Ecto neural progenitor cell (in vitro differentiated cells): ENCODE data around the gene SDK1.
"Not testable (repeated sequence)": the region's sequence is repeated elsewhere in the genome, so short reads cannot be mapped to it uniquely, and the experiment has no call there.

Source experiments
- DNase-seq: peaks from one replicate; pipeline ENCODE4 v3.0.0-alpha.2; 2018; ENCODE audit warnings: low spot score

The SDK1 gene

GRCh38 chr7:3725155-3726059 is 424.4 kb downstream of the SDK1 start:
- no peak for DNase-seq

- DNase-seq, result no peak
Measured at GRCh38 chr7:3730276-3730675, 429.2 kb downstream of the SDK1 start.

DNA sequence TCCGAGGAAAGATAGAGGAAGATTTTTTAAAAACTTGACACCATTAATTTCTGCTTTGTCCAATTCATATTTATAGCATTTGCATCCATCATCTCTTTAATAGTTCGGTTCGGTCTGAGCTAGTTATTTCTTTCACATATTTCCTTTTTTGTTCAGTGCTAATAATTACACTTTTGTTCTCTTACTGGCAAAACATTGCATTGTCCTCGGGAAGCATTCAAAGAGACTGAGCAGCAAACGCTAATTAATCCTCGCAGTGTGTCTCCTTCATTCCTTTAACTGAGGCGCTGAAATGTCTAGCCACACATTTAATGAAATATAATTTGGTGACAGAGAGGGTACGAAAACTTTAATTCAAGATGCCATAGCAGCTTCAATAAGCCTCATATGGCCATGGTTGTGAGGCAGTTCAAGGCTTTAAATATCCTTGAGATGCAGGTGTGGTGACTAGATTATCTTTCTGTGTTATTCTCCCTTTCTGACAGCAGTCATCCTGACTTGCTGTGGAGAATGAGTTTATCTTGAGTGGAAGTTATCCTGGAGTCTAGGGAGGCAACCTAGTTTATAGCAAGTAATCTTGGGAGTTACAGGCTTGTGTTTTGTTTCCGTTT is 431.4 kb downstream of the SDK1 start:
- DNase-seq, result no peak

DNA sequence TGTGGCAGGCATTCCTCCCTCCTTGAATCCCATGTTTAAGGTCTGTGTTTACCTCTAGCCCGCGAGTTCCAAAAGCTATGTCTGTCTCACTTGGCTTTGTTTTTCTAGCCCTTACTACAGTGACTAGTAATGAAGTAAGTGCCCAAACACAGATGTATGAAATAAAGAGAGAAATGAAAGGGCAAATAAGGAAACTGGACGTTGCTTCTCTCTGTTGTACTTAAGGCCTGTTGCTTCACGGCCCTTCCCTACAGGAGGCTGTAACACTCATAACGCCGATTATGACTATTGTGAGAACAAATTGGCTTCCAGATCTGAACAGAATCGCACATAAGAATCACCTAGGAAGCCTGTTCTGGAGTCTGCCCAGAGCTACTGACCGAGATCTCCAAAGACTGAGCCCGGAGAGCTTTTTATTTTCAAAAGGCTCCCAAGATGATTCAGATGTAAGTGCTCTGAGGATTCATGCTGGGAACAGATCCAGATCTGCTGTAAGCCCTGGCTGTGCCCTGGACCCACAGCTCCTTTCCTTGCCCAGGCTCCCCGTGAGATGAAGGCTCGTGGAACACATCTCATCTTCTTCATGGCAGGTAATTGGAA is 432.6 kb downstream of the SDK1 start:
- no peak for DNase-seq

DNA sequence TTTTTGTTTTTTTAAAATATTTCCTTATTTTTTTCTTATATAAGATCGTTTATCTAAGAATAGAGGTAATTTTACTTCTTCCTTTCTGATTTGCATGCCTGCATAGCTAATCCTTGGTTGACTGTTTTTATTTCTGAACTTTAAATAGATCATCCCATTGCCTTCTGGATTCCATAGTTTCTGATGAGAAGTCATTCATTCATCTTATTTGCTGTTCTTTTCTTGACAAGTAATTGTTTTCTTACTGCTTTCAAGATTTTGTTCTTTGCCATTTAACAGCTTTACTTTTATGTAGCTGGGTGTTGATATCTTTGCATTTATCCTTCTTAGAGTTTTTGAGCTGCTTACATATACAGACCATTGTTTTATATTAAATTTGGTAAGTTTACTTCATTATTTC is 437.9 kb downstream of the SDK1 start:
- DNase-seq, result no peak

- no peak for DNase-seq
Measured at GRCh38 chr7:3739983-3740382, 438.9 kb downstream of the SDK1 start.

GRCh38 chr7:3747467-3747866 is 446.4 kb downstream of the SDK1 start:
- no peak for DNase-seq

GRCh38 chr7:3748389-3748788 is 447.3 kb downstream of the SDK1 start:
- no peak for DNase-seq

- no peak for DNase-seq
Measured at GRCh38 chr7:3753868-3754267, 452.8 kb downstream of the SDK1 start.

DNA sequence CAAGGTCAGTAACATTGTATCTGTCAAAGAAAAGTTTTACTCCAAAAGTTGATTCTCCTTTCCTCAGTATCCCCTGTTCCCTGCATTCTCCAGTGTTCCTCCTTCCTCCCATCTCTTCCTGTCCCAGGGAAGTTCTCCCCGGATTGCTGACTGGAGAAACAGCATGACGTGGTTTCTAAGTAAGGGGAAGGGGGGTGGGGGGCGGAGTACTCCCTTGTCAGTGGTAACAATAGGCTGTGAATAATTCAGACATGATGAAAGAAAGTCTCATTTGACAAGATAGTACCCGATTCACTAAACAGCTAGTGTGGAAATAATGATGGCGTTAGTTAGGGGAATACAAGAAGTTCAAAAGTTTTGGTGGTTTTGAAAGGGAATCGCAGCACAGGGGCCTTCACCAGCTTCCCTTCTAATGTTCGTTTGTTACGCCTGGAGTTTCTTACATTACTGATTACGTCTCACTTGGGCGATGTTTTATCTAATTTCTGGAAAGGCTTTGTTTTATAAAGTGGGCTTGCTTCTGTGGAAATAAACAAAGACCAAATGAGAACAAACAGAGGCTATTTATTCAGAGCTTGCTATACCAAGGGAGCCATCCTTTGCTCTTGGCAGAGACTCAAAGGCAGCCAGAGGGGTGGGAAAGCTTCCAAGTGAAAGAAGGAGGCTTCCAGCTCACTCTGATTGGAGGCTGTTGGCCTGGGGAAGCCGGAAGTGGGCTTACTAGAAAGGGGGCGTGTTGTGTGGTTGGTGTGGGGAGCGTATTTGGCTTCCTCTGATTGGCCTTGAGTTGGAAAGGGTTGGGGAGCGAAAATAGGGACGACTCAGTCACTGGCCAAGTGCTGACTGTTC is 453.7 kb downstream of the SDK1 start:
- no peak for DNase-seq

GRCh38 chr7:3755778-3756453 is 454.9 kb downstream of the SDK1 start:
- DNase-seq, result not testable (repeated sequence)

- DNase-seq, result no peak
Measured at GRCh38 chr7:3757059-3757458, 456.0 kb downstream of the SDK1 start.

DNA sequence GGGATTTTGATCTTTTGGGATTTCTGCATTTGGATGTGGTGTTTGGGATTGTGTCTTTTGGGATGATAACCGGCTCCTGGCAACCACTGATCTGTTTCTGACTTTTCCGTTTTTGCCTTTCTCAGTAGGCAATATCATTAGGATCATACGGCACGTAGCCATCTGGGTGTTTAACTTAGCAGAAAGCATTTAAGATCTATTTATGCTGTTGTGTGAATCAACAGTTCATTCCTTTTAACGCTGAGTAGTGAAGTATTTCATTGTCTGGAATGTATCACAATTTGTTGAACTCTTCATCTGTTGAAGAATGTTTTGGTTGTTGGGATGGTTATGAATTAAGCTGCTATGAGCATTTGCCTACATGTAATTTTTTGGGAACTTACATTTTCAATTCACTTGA is 459.6 kb downstream of the SDK1 start:
- no peak for DNase-seq

DNA sequence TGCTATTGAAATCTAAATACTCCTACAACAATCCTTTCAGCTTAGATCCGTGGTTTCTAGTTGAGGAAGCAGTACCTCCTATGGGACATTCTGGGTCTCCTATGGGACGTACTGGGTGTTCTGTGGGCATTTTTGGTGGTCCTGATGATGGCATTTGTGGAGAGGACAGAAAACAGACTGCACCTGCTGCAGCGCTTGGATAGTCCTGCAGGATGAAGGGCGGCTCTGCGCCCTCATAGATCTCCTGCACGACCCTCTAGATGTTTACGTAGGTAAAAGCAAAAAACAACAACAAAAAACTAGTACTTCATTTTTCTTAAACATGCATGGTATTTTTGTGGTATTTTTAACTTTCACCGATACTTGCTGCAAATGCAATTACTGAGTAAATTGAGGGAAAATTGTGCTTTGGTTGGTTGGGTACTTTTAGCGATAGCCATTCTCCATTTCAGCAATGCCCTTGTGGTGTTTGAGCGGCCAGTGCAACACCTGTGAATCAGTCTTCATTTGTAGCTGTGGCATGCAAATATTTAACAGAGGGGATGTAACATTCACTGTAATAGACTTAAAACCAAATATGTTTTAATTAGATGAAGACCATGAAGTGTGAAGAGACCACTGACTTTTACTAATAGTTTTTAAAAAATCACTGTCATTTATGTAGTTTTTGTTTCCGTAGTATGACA is 461.2 kb downstream of the SDK1 start:
- DNase-seq, result no peak

DNA sequence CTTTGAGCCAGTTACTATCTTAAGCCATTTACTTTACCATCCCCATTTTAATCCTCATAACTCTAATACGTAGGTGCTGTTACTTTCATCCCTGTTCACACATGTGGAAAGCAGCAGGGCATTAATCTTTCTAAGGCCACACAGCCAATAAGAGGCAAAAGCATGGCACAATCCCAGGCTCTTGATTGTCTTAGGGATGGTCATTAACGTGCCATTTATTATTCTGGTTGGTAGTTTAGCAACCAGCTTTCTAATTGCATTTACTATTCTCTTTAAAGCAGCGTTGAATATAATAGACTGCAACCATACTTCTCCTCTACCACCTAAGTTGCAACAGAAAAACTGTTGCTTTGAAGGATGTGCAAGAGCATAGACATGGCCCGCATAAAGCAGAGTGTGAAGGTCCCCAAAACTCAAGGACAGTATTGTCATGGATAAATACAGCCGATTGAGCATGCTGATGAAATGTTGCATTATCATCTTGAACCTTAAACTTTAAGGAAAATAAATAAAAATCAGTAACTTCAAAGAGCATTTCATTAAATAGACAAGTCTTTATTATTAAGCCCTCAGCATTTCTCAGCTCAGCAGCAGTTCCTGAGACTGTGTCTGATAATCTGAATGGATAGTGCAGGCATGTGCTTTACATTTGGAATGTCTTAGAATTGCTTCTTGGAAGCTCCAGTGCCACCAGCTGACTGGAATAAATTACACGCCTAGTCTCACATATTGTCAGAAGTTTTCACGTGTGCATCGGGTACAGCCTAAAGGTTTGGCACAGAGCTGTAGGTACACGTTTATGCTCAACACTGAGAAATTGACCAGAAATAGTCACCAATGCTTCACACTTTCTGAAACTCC is 467.1 kb downstream of the SDK1 start:
- no peak for DNase-seq

GRCh38 chr7:3771906-3772305 is 470.9 kb downstream of the SDK1 start:
- DNase-seq, result no peak

DNA sequence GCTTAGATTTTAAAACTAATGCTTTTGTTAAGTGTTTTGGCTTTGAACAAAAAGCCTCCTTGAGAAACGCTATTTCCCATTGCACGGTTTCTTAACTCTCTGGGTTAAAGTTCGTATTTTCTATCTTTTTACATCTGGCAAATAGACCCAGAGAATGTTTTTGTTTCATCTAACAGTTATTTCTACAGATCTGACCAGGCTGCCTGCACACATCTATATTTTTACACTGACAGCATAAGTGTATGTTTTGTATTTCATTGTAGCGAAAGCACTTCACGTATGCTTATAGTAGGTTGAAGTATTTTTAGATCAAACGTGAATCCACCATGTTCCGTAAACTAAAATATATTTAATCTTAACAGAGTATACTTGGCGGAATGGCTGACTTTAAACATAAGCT is 477.3 kb downstream of the SDK1 start:
- no peak for DNase-seq

GRCh38 chr7:3780016-3780415 is 479.0 kb downstream of the SDK1 start:
- no peak for DNase-seq

DNA sequence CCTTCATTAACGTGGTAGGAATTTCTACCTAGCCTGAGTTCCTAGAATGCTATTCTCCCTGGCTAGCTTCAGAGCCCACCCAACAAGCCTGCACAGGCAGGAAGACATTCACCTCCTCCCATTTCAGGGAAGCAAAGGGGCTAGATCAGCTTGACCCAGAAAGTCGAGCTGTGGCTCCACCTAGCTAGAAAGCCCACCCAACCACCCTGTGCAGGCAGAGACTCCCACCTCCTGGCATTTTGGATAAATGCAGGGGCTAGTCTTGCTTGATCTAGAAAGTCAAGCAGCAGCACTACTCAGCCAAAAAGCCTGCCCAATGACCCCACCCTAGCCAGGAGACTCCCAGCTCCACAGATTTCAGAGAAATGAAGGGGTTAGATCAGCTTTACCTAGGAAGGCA is 479.5 kb downstream of the SDK1 start:
- no peak for DNase-seq

- DNase-seq, result no peak
Measured at GRCh38 chr7:3781607-3782006, 480.6 kb downstream of the SDK1 start.
